ENCODE results near the gene MMP2.

GRCh38 chr16:55487048-55487803, 8.2 kb downstream of the MMP2 start:
- TF ChIP-seq CTCF (IDR thresholded peaks at IDR 0.05) (no peak), IRF2 (CRISPR knock-in tag; IDR thresholded peaks at IDR 0.05; ENCODE audit: borderline replicate concordance, low read depth) (no peak), ATF3 (CRISPR knock-in tag; conservative IDR thresholded peaks at IDR 0.05) (no peak), TP53 (CRISPR knock-in tag; IDR thresholded peaks at IDR 0.05) (no peak), TCF7 (CRISPR knock-in tag; IDR thresholded peaks at IDR 0.05; ENCODE audit: low read depth) (no peak), ZNF416 (CRISPR knock-in tag; IDR thresholded peaks at IDR 0.05) (no peak)

All from WTC11 (cell line).